IMR-90 (cell line): ENCODE data around the gene RPS29. TPM values are rescaled to one million over a fixed set of nuclear protein-coding genes. Genes with fewer than 3 reads are reported as not detected.

Experiments
- ATAC-seq: fragments of 200-7000 bp; cut with Tn5 transposase; 2 replicates; pipeline ENCODE4 v1.9.1; 2020; ENCODE audit warnings: low read depth, mild to moderate bottlenecking, moderate library complexity
- BruUV-seq: library from RNA; stranded (reverse); fragments of 400-500 nt; replicated peaks from 2 replicates; lab custom pipeline; 2021; lab: Mats Ljungman, UMichigan
- CTCF ChIA-PET: fragments of 300-600 bp; formaldehyde crosslinking; extraction: SDS; loops from one replicate; lab custom pipeline; 2021; ENCODE audit warnings: antibody characterized with exemption; lab: Yijun Ruan, JAX
- POLR2A ChIA-PET: fragments of 300-600 bp; sonication (Branson Sonifier 250); formaldehyde crosslinking; loops from one replicate; lab custom pipeline; 2022; ENCODE audit warnings: antibody characterized with exemption; ENCODE audit not compliant: unreplicated experiment; lab: Charles Lee
- DNase-seq: peaks from one replicate; pipeline ENCODE4 v3.0.0; 2013
- H2AFZ ChIP-seq: replicated peaks from 2 replicates; pipeline ENCODE3; 2013; ENCODE audit warnings: low read length, mild to moderate bottlenecking; ENCODE audit not compliant: poor library complexity
- H2AK5ac ChIP-seq: 2 replicates; pipeline ENCODE4 v1.6.1; 2013; ENCODE audit warnings: low read depth, low read length, inconsistent platforms
- H2AK9ac ChIP-seq: replicated peaks from 2 replicates; pipeline ENCODE3; 2013; ENCODE audit warnings: mild to moderate bottlenecking, low read depth, low read length, moderate library complexity; ENCODE audit not compliant: poor library complexity
- H2BK120ac ChIP-seq: 2 replicates; pipeline ENCODE4 v1.6.1; 2013; ENCODE audit warnings: low read depth, low read length, inconsistent platforms
- H2BK15ac ChIP-seq: 3 replicates; pipeline ENCODE4 v1.6.1; 2013; ENCODE audit warnings: low read depth, low read length, inconsistent platforms
- H2BK20ac ChIP-seq: 2 replicates; pipeline ENCODE4 v1.6.1; 2013; ENCODE audit warnings: low read depth, mild to moderate bottlenecking, inconsistent platforms, low read length, moderate library complexity
- H2BK5ac ChIP-seq: 2 replicates; pipeline ENCODE4 v1.6.1; 2013; ENCODE audit warnings: mild to moderate bottlenecking, low read depth, low read length, inconsistent platforms; ENCODE audit not compliant: poor library complexity, severe bottlenecking
- H3K14ac ChIP-seq: replicated peaks from 2 replicates; pipeline ENCODE4 v1.6.1; 2013; ENCODE audit warnings: low read depth, low read length, inconsistent platforms
- H3K18ac ChIP-seq: 2 replicates; pipeline ENCODE4 v1.6.1; 2013; ENCODE audit warnings: low read depth, low read length, control low read depth
- H3K23ac ChIP-seq: 2 replicates; pipeline ENCODE4 v1.6.1; 2013; ENCODE audit warnings: low read depth, low read length, inconsistent platforms
- H3K27ac ChIP-seq: 2 replicates; pipeline ENCODE4 v1.5.1; 2013; ENCODE audit warnings: mild to moderate bottlenecking, control low read depth, low read length; ENCODE audit not compliant: insufficient read depth
- H3K27me3 ChIP-seq: 2 replicates; pipeline ENCODE4 v1.6.1; 2013; ENCODE audit warnings: low read length; ENCODE audit not compliant: control insufficient read depth, insufficient read depth
- H3K36me3 ChIP-seq: 2 replicates; pipeline ENCODE4 v1.6.1; 2013; ENCODE audit warnings: low read length, mixed read lengths; ENCODE audit not compliant: control insufficient read depth, insufficient read depth
- H3K4ac ChIP-seq: 2 replicates; pipeline ENCODE4 v1.6.1; 2013; ENCODE audit warnings: low read depth, low read length, inconsistent platforms
- H3K4me1 ChIP-seq: 2 replicates; pipeline ENCODE4 v1.6.1; 2013; ENCODE audit warnings: low read length, mixed read lengths; ENCODE audit not compliant: control insufficient read depth, insufficient read depth
- H3K4me2 ChIP-seq: 2 replicates; pipeline ENCODE4 v1.6.1; 2013; ENCODE audit warnings: low read depth, mild to moderate bottlenecking, control low read depth, low read length, moderate library complexity
- H3K4me3 ChIP-seq: 2 replicates; pipeline ENCODE4 v1.5.1; 2013; ENCODE audit warnings: low read depth, mild to moderate bottlenecking, control low read depth, low read length, moderate library complexity; ENCODE audit not compliant: insufficient read depth
- H3K56ac ChIP-seq: 2 replicates; pipeline ENCODE4 v1.6.1; 2013; ENCODE audit warnings: low read length, inconsistent platforms; ENCODE audit not compliant: insufficient read depth; ENCODE audit errors: extremely low read depth
- H3K79me1 ChIP-seq, 2 experiments: 2 replicates each; pipeline ENCODE4 v1.6.1; 2013; ENCODE audit warnings: low read length in 2 of 2, inconsistent platforms in 1 of 2, low read depth in 1 of 2
- H3K9ac ChIP-seq: 2 replicates; pipeline ENCODE4 v1.6.1; 2013; ENCODE audit warnings: low read depth, low read length, control low read depth
- H3K9me1 ChIP-seq: 2 replicates; pipeline ENCODE4 v1.6.1; 2013; ENCODE audit warnings: low read length, inconsistent platforms; ENCODE audit not compliant: insufficient read depth
- H3K9me3 ChIP-seq: 2 replicates; pipeline ENCODE4 v1.6.1; 2013; ENCODE audit warnings: low read length; ENCODE audit not compliant: control insufficient read depth, insufficient read depth
- H4K20me1 ChIP-seq: 2 replicates; pipeline ENCODE4 v1.6.1; 2013; ENCODE audit warnings: low read length, inconsistent platforms; ENCODE audit not compliant: insufficient read depth
- H4K5ac ChIP-seq: 2 replicates; pipeline ENCODE4 v1.6.1; 2013; ENCODE audit warnings: mild to moderate bottlenecking, low read depth, low read length, control low read depth
- H4K8ac ChIP-seq, 2 experiments: 2 replicates each; pipeline ENCODE4 v1.6.1; 2013; ENCODE audit warnings: low read depth in 2 of 2, low read length in 2 of 2, control low read depth in 1 of 2, inconsistent platforms in 1 of 2
- H4K91ac ChIP-seq: 2 replicates; pipeline ENCODE4 v1.6.1; 2013; ENCODE audit warnings: low read depth, low read length, inconsistent platforms; ENCODE audit not compliant: insufficient read depth
- BHLHE40 ChIP-seq: fragments of 150-350 bp; IDR thresholded peaks from 2 replicates; pipeline ENCODE4 v1.6.1; 2016; ENCODE audit warnings: mild to moderate bottlenecking, low read depth, low read length
- CEBPB ChIP-seq: IDR thresholded peaks from 2 replicates; pipeline ENCODE4 v1.6.1; 2012; ENCODE audit warnings: low read depth, low read length, improper control_type of control experiment
- CHD1 ChIP-seq: IDR thresholded peaks from 2 replicates; pipeline ENCODE4 v1.6.1; 2012; ENCODE audit warnings: low read depth, low read length, improper control_type of control experiment
- CTCF ChIP-seq: conservative IDR thresholded peaks from 2 replicates; pipeline ENCODE4 v1.5.1; 2012; ENCODE audit warnings: mild to moderate bottlenecking, low read depth, low read length, improper control_type of control experiment
- FOS ChIP-seq: fragments of 150-350 bp; IDR thresholded peaks from 2 replicates; pipeline ENCODE4 v1.6.1; 2016; ENCODE audit warnings: low read depth, low read length
- MXI1 ChIP-seq: IDR thresholded peaks from 2 replicates; pipeline ENCODE4 v1.6.1; 2012; ENCODE audit warnings: low read depth, mild to moderate bottlenecking, low read length, moderate library complexity, borderline replicate concordance
- NFE2L2 ChIP-seq: fragments of 150-350 bp; IDR thresholded peaks from 2 replicates; pipeline ENCODE4 v1.6.1; 2016; ENCODE audit warnings: low read depth, mild to moderate bottlenecking, low read length
- POLR2A ChIP-seq: IDR thresholded peaks from 2 replicates; pipeline ENCODE4 v1.6.1; 2012; ENCODE audit warnings: mild to moderate bottlenecking, low read depth, low read length
- RAD21 ChIP-seq: IDR thresholded peaks from 2 replicates; pipeline ENCODE4 v1.6.1; 2012; ENCODE audit warnings: low read length, improper control_type of control experiment
- RFX5 ChIP-seq: IDR thresholded peaks from 2 replicates; pipeline ENCODE4 v1.8.0; 2012; ENCODE audit warnings: low read depth, mild to moderate bottlenecking, low read length, moderate library complexity
- SMC3 ChIP-seq: fragments of 150-350 bp; IDR thresholded peaks from 2 replicates; pipeline ENCODE4 v1.6.1; 2016; ENCODE audit warnings: low read depth, mild to moderate bottlenecking, antibody characterized with exemption, low read length, moderate library complexity
- USF2 ChIP-seq: fragments of 150-350 bp; IDR thresholded peaks from 2 replicates; pipeline ENCODE4 v1.6.1; 2017; ENCODE audit warnings: mild to moderate bottlenecking, antibody characterized with exemption, low read length, low read depth
- WGBS, 2 experiments: methylation state at CpG; one replicate each; pipeline versions ENCODE4 v1.1.5 to v1.1.7; 2013; ENCODE audit warnings: missing lambda C conversion rate in 2 of 2; ENCODE audit not compliant: insufficient read length in 1 of 2; ENCODE audit errors: extremely low coverage in 2 of 2; 5-methylcytosine and 5-hydroxymethylcytosine counted together
- dilution Hi-C: fragments of 300-500 bp; cut with HindIII; formaldehyde crosslinking; loops from one replicate; pipeline ENCODE4 v1.14.3; 2018; ENCODE audit warnings: low sequenced_read_pairs; ENCODE audit not compliant: unreplicated experiment
- in situ Hi-C: fragments of 300-500 bp; cut with MboI; formaldehyde crosslinking; loops from 3 replicates; pipeline ENCODE4 v1.14.3; 2019; ENCODE audit warnings: low sequenced_read_pairs, inconsistent platforms, mixed read lengths
- intact Hi-C: fragments of 100-400 bp; cut with micrococcal nuclease; formaldehyde crosslinking; loops from 2 replicates; pipeline ENCODE4 v1.10.0; 2022
- polyA plus RNA-seq, 3 experiments: library from polyadenylated mRNA; depleted of rRNA; stranded (reverse); fragments of >200 nt; gene quantifications; 2 replicates each; pipeline ENCODE4 v1.2.3, GENCODE V29; 2012; ENCODE audit warnings: low replicate concordance in 1 of 3
- total RNA-seq: library from RNA; depleted of rRNA; stranded (reverse); fragments of >200 nt; gene quantifications from 2 replicates; pipeline ENCODE4 v1.2.3, GENCODE V29; 2012
- TF ChIP-seq, protein P1 (sequence below): fragments of 150-350 bp; IDR thresholded peaks from 2 replicates; pipeline ENCODE4 v1.6.1; 2016; ENCODE audit warnings: low read depth, mild to moderate bottlenecking, low read length, moderate library complexity, borderline replicate concordance

The RPS29 gene
- total and polyA plus RNA-seq, 2 of the 4 experiments (the other 2 are of a cell fraction), result 318 to 10,393 TPM

GRCh38 chr14:49569281-49569680, 16.9 kb downstream of the RPS29 start:
- no peaks in the 10 kb centered on the region for H3K27me3 ChIP-seq
- TF ChIP-seq, protein P1, sequence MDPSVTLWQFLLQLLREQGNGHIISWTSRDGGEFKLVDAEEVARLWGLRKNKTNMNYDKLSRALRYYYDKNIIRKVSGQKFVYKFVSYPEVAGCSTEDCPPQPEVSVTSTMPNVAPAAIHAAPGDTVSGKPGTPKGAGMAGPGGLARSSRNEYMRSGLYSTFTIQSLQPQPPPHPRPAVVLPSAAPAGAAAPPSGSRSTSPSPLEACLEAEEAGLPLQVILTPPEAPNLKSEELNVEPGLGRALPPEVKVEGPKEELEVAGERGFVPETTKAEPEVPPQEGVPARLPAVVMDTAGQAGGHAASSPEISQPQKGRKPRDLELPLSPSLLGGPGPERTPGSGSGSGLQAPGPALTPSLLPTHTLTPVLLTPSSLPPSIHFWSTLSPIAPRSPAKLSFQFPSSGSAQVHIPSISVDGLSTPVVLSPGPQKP, result no peak
- TF ChIP-seq SMC3, result no peak
- no peak for TF ChIP-seq USF2
- TF ChIP-seq RFX5, result no peak
- no peak for TF ChIP-seq RAD21
- no peak for TF ChIP-seq NFE2L2
- no peak for TF ChIP-seq CHD1
- no peak for TF ChIP-seq CTCF
- no peak for TF ChIP-seq FOS
- TF ChIP-seq BHLHE40, result no peak
- TF ChIP-seq MXI1, result no peak
- TF ChIP-seq CEBPB, result no peak
- no peak for TF ChIP-seq POLR2A
- H2AFZ ChIP-seq, result no peak overlapping the region
- no peaks in the 10 kb centered on the region for H3K4me1 ChIP-seq
- dilution Hi-C loops (no loop called here), in situ Hi-C loops (no loop called here), intact Hi-C loops (no loop called here)
- H4K20me1 ChIP-seq, result no peaks in the 10 kb centered on the region
- no peak overlapping the region for H4K8ac ChIP-seq
- no peak overlapping the region for H2AK5ac ChIP-seq
- no peaks in the 10 kb centered on the region for H3K9me3 ChIP-seq
- no peak overlapping the region for H2BK15ac ChIP-seq
- POLR2A ChIA-PET, result no interaction called here
- H3K23ac ChIP-seq, result no peak overlapping the region
- H2BK20ac ChIP-seq, result no peak overlapping the region
- no peak overlapping the region for H2AK9ac ChIP-seq
- H3K14ac ChIP-seq, result no peak overlapping the region
- peaks cover 2% of the 10 kb centered on the region; the same call in 1 of the 2 replicates for H3K36me3 ChIP-seq
- H3K18ac ChIP-seq, result no peak overlapping the region
- DNase-seq, result no peak
- no peak overlapping the region for H3K4me2 ChIP-seq
- H3K4ac ChIP-seq, result no peak overlapping the region
- no peak overlapping the region for H4K5ac ChIP-seq
- CTCF ChIA-PET, result no interaction called here
- no peaks in the 10 kb centered on the region for H3K9me1 ChIP-seq
- no peak overlapping the region for H3K27ac ChIP-seq
- H2BK5ac ChIP-seq, result no peak overlapping the region
- no peak overlapping the region for H3K4me3 ChIP-seq
- no peak overlapping the region for H2BK120ac ChIP-seq
- no peak for ATAC-seq
- no peaks in the 10 kb centered on the region for H3K79me1 ChIP-seq
- no peak overlapping the region for H4K91ac ChIP-seq
- H3K56ac ChIP-seq, result no peak overlapping the region
- BruUV-seq, result no TSS peak
- WGBS, 2 experiments, result no CpG with 5 or more reads among the region's 3 CpGs
- H3K9ac ChIP-seq, result no peak overlapping the region
